GM23338 (cell line): ENCODE data around the gene SNX8. TPM values are rescaled to one million over a fixed set of nuclear protein-coding genes. Genes with fewer than 3 reads are reported as not detected.

ENCODE experiments used
- ATAC-seq: fragments of 200-7000 bp; cut with Tn5 transposase; 3 replicates; pipeline ENCODE4 v1.9.1; 2020
- DNase-seq: peaks from one replicate; pipeline ENCODE4 v3.0.0-alpha.2; 2015; ENCODE audit warnings: low spot score
- H2AFZ ChIP-seq: fragments of 200-600 bp; sonication (generic); 2 replicates; pipeline ENCODE4 v1.8.0; 2016; ENCODE audit warnings: antibody characterized with exemption, mild to moderate bottlenecking, moderate library complexity
- H3F3A ChIP-seq: fragments of 200-600 bp; sonication (generic); replicated peaks from 2 replicates; pipeline ENCODE4 v1.8.0; 2017; ENCODE audit warnings: antibody characterized with exemption, mixed run types, low read depth
- H3K27ac ChIP-seq: fragments of 200-600 bp; sonication (generic); 2 replicates; pipeline ENCODE4 v1.6.1; 2016; ENCODE audit warnings: low read depth
- H3K27me3 ChIP-seq: fragments of 200-600 bp; sonication (generic); 2 replicates; pipeline ENCODE4 v1.8.0; 2016; ENCODE audit warnings: mild to moderate bottlenecking, mixed run types, moderate library complexity; ENCODE audit not compliant: insufficient read depth
- H3K36me3 ChIP-seq: fragments of 200-600 bp; sonication (generic); 2 replicates; pipeline ENCODE4 v1.8.0; 2016; ENCODE audit warnings: mild to moderate bottlenecking; ENCODE audit not compliant: insufficient read depth
- H3K4me1 ChIP-seq: fragments of 200-600 bp; sonication (generic); 2 replicates; pipeline ENCODE4 v1.8.0; 2016; ENCODE audit warnings: mild to moderate bottlenecking, moderate library complexity; ENCODE audit not compliant: insufficient read depth
- H3K4me2 ChIP-seq: fragments of 200-600 bp; sonication (generic); 2 replicates; pipeline ENCODE4 v1.7.1; 2017; ENCODE audit warnings: mixed run types
- H3K4me3 ChIP-seq: fragments of 200-600 bp; sonication (generic); 2 replicates; pipeline ENCODE4 v1.6.1; 2016; ENCODE audit warnings: mixed run types
- H3K79me2 ChIP-seq: fragments of 200-600 bp; sonication (generic); replicated peaks from 2 replicates; pipeline ENCODE4 v1.8.0; 2017; ENCODE audit warnings: mild to moderate bottlenecking; ENCODE audit not compliant: insufficient read depth
- H3K9me2 ChIP-seq: fragments of 200-600 bp; sonication (generic); 2 replicates; pipeline ENCODE4 v1.8.0; 2017; ENCODE audit not compliant: insufficient read depth
- H4K20me1 ChIP-seq: fragments of 200-600 bp; sonication (generic); replicated peaks from 2 replicates; pipeline ENCODE4 v1.8.0; 2017; ENCODE audit warnings: mild to moderate bottlenecking; ENCODE audit not compliant: insufficient read depth
- H3K27ac Mint-ChIP-seq: 2 replicates; pipeline ENCODE4 v1.8.0; 2020; ENCODE audit warnings: inconsistent platforms, mild to moderate bottlenecking, moderate library complexity, mixed read lengths
- H3K27me3 Mint-ChIP-seq: 3 replicates; pipeline ENCODE4 v1.8.0; 2022; ENCODE audit warnings: low read depth, mild to moderate bottlenecking, moderate library complexity, mixed read lengths, inconsistent platforms; ENCODE audit not compliant: insufficient read depth, poor library complexity
- H3K36me3 Mint-ChIP-seq: 3 replicates; pipeline ENCODE4 v1.8.0; 2021; ENCODE audit warnings: low read depth, mild to moderate bottlenecking, inconsistent platforms, moderate library complexity, mixed read lengths
- H3K4me1 Mint-ChIP-seq: 3 replicates; pipeline ENCODE4 v1.8.0; 2020; ENCODE audit warnings: mild to moderate bottlenecking, inconsistent platforms, mixed read lengths
- H3K4me3 Mint-ChIP-seq: 3 replicates; pipeline ENCODE4 v1.8.0; 2021; ENCODE audit warnings: moderate library complexity, mild to moderate bottlenecking, inconsistent platforms, mixed read lengths
- H3K9me3 Mint-ChIP-seq: 3 replicates; pipeline ENCODE4 v1.8.0; 2020; ENCODE audit warnings: moderate library complexity, mild to moderate bottlenecking, inconsistent platforms, mixed read lengths
- CREB1 ChIP-seq: fragments of 250-450 bp; sonication (Bioruptor Pico); IDR thresholded peaks from 2 replicates; pipeline ENCODE4 v1.5.0; 2020; ENCODE audit warnings: low read depth, mild to moderate bottlenecking, moderate library complexity
- ETS1 ChIP-seq: IDR thresholded peaks from 2 replicates; pipeline ENCODE4 v1.6.1; 2016; ENCODE audit warnings: antibody characterized with exemption
- EZH2phosphoT487 ChIP-seq: fragments of 200-600 bp; sonication (generic); IDR thresholded peaks from one replicate; pipeline ENCODE4 v1.8.1; 2018; ENCODE audit warnings: antibody characterized with exemption; ENCODE audit not compliant: unreplicated experiment
- NANOG ChIP-seq: IDR thresholded peaks from 2 replicates; pipeline ENCODE4 v1.6.1; 2016; ENCODE audit warnings: antibody characterized with exemption, borderline replicate concordance
- STAT1 ChIP-seq: IDR thresholded peaks from one replicate; pipeline ENCODE4 v1.6.1; 2016; ENCODE audit warnings: antibody characterized with exemption; ENCODE audit not compliant: unreplicated experiment
- ZNF114 ChIP-seq: fragments of 250-450 bp; sonication (Bioruptor Pico); IDR thresholded peaks from 2 replicates; pipeline ENCODE4 v1.5.0; 2020; ENCODE audit warnings: mild to moderate bottlenecking, moderate library complexity
- ZNF331 ChIP-seq: fragments of 250-450 bp; sonication (Bioruptor Pico); IDR thresholded peaks from 2 replicates; pipeline ENCODE4 v1.5.0; 2020; ENCODE audit warnings: low read depth, mild to moderate bottlenecking, moderate library complexity
- polyA plus RNA-seq: library from polyadenylated mRNA; unstranded; fragments of >200 nt; fragmentation: Nextera tagmentation; extraction: Ambion mirVana; gene quantifications from 2 replicates; pipeline ENCODE4 v1.2.1, GENCODE V29; 2016
- total RNA-seq: library from RNA; depleted of rRNA; stranded (reverse); fragments of >200 nt; shearing (Covaris generic); gene quantifications from 2 replicates; pipeline ENCODE4 v1.2.3, GENCODE V29; 2014
- TF ChIP-seq, protein P1 (sequence below), 2 experiments: fragments of 200-600 bp in 1 of 2; sonication (generic) in 1 of 2; conservative IDR thresholded peaks; 2 replicates each; pipeline versions ENCODE4 v1.5.1 to v1.6.1; 2016 to 2017; ENCODE audit warnings: antibody characterized with exemption in 2 of 2, low read depth in 2 of 2, mild to moderate bottlenecking in 2 of 2, moderate library complexity in 1 of 2
- TF ChIP-seq, protein P2 (sequence below): IDR thresholded peaks from one replicate; pipeline ENCODE4 v1.6.1; 2018; ENCODE audit warnings: antibody characterized with exemption; ENCODE audit not compliant: unreplicated experiment
- TF ChIP-seq, protein P3 (sequence below): fragments of 250-450 bp; sonication (Bioruptor Pico); IDR thresholded peaks from 2 replicates; pipeline ENCODE4 v1.5.0; 2020; ENCODE audit warnings: mild to moderate bottlenecking, moderate library complexity

The SNX8 gene
- total and polyA plus RNA-seq, 2 experiments from 2014 or later, result 44.3 to 50.9 TPM

DNA sequence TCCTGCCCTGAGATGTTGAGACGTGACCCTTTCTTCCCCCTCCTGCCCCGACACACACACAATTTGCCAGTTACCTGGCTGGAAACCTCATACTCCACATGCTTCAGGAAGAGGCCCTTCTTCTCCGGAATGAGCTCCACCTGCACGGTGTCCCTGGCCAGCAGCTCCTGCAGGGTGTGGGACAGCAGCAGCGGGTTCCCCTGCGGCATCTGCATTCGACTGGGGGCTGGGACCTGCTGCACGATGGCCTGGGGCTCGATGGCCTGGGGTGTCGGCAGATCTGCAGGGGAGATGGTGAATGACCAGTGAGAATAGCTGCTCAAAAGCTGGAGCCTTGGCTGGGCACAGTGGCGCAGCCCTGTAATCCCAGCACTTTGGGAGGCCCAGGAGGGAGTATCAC, 36.2 kb downstream of the SNX8 start:
- H3K9me2 ChIP-seq, result no peaks in the 10 kb centered on the region
- H3K36me3 ChIP-seq, result no peaks in the 10 kb centered on the region
- H3F3A ChIP-seq, result no peaks in the 10 kb centered on the region
- Mint-ChIP-seq H3K9me3 (no peaks in the 10 kb centered on the region), H3K27ac (peak overlapping the region; percentile 7; the same call in 1 of the 2 replicates), H3K4me1 (peaks cover 11% of the 10 kb centered on the region; the same call in 2 of the 3 replicates), H3K4me3 (no peak overlapping the region), H3K36me3 (peaks cover 9% of the 10 kb centered on the region), H3K27me3 (peaks cover 6% of the 10 kb centered on the region)
- peaks cover 27% of the 10 kb centered on the region for H3K79me2 ChIP-seq
- H3K27me3 ChIP-seq, result no peaks in the 10 kb centered on the region
- no peaks in the 10 kb centered on the region; the same call in 1 of the 2 replicates for H4K20me1 ChIP-seq
- no peak overlapping the region for H2AFZ ChIP-seq
- TF ChIP-seq EZH2phosphoT487 (no peak), CREB1 (CRISPR knock-in tag) (no peak), STAT1 (no peak), NANOG (no peak), ZNF331 (no peak), ETS1 (no peak), ZNF114 (CRISPR knock-in tag) (no peak)
- TF ChIP-seq, protein P1, sequence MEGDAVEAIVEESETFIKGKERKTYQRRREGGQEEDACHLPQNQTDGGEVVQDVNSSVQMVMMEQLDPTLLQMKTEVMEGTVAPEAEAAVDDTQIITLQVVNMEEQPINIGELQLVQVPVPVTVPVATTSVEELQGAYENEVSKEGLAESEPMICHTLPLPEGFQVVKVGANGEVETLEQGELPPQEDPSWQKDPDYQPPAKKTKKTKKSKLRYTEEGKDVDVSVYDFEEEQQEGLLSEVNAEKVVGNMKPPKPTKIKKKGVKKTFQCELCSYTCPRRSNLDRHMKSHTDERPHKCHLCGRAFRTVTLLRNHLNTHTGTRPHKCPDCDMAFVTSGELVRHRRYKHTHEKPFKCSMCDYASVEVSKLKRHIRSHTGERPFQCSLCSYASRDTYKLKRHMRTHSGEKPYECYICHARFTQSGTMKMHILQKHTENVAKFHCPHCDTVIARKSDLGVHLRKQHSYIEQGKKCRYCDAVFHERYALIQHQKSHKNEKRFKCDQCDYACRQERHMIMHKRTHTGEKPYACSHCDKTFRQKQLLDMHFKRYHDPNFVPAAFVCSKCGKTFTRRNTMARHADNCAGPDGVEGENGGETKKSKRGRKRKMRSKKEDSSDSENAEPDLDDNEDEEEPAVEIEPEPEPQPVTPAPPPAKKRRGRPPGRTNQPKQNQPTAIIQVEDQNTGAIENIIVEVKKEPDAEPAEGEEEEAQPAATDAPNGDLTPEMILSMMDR (conservative IDR thresholded peaks at IDR 0.05; ENCODE audit: low read depth in 2 of 2), result no peak
- TF ChIP-seq, protein P2, sequence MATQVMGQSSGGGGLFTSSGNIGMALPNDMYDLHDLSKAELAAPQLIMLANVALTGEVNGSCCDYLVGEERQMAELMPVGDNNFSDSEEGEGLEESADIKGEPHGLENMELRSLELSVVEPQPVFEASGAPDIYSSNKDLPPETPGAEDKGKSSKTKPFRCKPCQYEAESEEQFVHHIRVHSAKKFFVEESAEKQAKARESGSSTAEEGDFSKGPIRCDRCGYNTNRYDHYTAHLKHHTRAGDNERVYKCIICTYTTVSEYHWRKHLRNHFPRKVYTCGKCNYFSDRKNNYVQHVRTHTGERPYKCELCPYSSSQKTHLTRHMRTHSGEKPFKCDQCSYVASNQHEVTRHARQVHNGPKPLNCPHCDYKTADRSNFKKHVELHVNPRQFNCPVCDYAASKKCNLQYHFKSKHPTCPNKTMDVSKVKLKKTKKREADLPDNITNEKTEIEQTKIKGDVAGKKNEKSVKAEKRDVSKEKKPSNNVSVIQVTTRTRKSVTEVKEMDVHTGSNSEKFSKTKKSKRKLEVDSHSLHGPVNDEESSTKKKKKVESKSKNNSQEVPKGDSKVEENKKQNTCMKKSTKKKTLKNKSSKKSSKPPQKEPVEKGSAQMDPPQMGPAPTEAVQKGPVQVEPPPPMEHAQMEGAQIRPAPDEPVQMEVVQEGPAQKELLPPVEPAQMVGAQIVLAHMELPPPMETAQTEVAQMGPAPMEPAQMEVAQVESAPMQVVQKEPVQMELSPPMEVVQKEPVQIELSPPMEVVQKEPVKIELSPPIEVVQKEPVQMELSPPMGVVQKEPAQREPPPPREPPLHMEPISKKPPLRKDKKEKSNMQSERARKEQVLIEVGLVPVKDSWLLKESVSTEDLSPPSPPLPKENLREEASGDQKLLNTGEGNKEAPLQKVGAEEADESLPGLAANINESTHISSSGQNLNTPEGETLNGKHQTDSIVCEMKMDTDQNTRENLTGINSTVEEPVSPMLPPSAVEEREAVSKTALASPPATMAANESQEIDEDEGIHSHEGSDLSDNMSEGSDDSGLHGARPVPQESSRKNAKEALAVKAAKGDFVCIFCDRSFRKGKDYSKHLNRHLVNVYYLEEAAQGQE, result no peak
- TF ChIP-seq, protein P3, sequence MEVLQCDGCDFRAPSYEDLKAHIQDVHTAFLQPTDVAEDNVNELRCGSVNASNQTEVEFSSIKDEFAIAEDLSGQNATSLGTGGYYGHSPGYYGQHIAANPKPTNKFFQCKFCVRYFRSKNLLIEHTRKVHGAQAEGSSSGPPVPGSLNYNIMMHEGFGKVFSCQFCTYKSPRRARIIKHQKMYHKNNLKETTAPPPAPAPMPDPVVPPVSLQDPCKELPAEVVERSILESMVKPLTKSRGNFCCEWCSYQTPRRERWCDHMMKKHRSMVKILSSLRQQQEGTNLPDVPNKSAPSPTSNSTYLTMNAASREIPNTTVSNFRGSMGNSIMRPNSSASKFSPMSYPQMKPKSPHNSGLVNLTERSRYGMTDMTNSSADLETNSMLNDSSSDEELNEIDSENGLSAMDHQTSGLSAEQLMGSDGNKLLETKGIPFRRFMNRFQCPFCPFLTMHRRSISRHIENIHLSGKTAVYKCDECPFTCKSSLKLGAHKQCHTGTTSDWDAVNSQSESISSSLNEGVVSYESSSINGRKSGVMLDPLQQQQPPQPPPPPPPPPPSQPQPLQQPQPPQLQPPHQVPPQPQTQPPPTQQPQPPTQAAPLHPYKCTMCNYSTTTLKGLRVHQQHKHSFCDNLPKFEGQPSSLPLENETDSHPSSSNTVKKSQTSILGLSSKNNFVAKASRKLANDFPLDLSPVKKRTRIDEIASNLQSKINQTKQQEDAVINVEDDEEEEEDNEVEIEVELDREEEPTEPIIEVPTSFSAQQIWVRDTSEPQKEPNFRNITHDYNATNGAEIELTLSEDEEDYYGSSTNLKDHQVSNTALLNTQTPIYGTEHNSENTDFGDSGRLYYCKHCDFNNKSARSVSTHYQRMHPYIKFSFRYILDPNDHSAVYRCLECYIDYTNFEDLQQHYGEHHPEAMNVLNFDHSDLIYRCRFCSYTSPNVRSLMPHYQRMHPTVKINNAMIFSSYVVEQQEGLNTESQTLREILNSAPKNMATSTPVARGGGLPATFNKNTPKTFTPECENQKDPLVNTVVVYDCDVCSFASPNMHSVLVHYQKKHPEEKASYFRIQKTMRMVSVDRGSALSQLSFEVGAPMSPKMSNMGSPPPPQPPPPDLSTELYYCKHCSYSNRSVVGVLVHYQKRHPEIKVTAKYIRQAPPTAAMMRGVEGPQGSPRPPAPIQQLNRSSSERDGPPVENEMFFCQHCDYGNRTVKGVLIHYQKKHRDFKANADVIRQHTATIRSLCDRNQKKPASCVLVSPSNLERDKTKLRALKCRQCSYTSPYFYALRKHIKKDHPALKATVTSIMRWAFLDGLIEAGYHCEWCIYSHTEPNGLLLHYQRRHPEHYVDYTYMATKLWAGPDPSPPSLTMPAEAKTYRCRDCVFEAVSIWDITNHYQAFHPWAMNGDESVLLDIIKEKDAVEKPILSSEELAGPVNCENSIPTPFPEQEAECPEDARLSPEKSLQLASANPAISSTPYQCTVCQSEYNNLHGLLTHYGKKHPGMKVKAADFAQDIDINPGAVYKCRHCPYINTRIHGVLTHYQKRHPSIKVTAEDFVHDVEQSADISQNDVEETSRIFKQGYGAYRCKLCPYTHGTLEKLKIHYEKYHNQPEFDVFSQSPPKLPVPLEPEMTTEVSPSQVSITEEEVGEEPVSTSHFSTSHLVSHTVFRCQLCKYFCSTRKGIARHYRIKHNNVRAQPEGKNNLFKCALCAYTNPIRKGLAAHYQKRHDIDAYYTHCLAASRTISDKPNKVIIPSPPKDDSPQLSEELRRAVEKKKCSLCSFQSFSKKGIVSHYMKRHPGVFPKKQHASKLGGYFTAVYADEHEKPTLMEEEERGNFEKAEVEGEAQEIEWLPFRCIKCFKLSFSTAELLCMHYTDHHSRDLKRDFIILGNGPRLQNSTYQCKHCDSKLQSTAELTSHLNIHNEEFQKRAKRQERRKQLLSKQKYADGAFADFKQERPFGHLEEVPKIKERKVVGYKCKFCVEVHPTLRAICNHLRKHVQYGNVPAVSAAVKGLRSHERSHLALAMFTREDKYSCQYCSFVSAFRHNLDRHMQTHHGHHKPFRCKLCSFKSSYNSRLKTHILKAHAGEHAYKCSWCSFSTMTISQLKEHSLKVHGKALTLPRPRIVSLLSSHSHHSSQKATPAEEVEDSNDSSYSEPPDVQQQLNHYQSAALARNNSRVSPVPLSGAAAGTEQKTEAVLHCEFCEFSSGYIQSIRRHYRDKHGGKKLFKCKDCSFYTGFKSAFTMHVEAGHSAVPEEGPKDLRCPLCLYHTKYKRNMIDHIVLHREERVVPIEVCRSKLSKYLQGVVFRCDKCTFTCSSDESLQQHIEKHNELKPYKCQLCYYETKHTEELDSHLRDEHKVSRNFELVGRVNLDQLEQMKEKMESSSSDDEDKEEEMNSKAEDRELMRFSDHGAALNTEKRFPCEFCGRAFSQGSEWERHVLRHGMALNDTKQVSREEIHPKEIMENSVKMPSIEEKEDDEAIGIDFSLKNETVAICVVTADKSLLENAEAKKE (CRISPR knock-in tag), result no peak
- no peaks in the 10 kb centered on the region for H3K4me1 ChIP-seq
- DNase-seq (no peak), ATAC-seq (no peak)
- no peak overlapping the region for H3K4me3 ChIP-seq
- H3K27ac ChIP-seq, result no peak overlapping the region
- no peak overlapping the region for H3K4me2 ChIP-seq
